HG03354 (cell line): Measurements from ENCODE around the gene LAIR1.
"Not testable (repeated sequence)": the region's sequence is repeated elsewhere in the genome, so short reads cannot be mapped to it uniquely, and the experiment has no call there.

Experiments used
- ATAC-seq: cut with Tn5 transposase; IDR thresholded peaks from one replicate; pipeline ENCODE4 v1.9.1; 2021; ENCODE audit warnings: mild to moderate bottlenecking; ENCODE audit not compliant: unreplicated experiment, poor library complexity, severe bottlenecking

LAIR1 gene

GRCh38 chr19:54364775-54365257, at the start of gene LAIR1:
Gene LAIR1 (minus strand): TSS chr19:54364931. CDS start chr19:54364804, 127 bp downstream.
- no peak for ATAC-seq

- ATAC-seq = no peak
These were observed 49.4 kb upstream of the LAIR1 start for GRCh38 chr19:54414156-54414555.

- no peak for ATAC-seq
These were observed 48.1 kb upstream of the LAIR1 start for GRCh38 chr19:54412877-54413276.

- ATAC-seq = no peak
These were observed 46.3 kb upstream of the LAIR1 start for GRCh38 chr19:54411033-54411432.

- no peak for ATAC-seq
These were observed 43.8 kb upstream of the LAIR1 start for GRCh38 chr19:54408456-54409026.

- ATAC-seq = no peak
These were observed 43.0 kb upstream of the LAIR1 start for GRCh38 chr19:54407780-54408179.

GRCh38 chr19:54405628-54406027, 40.9 kb upstream of the LAIR1 start:
- no peak for ATAC-seq

- no peak for ATAC-seq
These were observed 38.3 kb upstream of the LAIR1 start for GRCh38 chr19:54403054-54403453.

GRCh38 chr19:54400913-54401312, 36.2 kb upstream of the LAIR1 start:
- no peak for ATAC-seq

- ATAC-seq = no peak
These were observed 34.5 kb upstream of the LAIR1 start for GRCh38 chr19:54399189-54399588.

- ATAC-seq = no peak
These were observed 31.0 kb upstream of the LAIR1 start for GRCh38 chr19:54395685-54396084.

- ATAC-seq = no peak
These were observed 28.6 kb upstream of the LAIR1 start for GRCh38 chr19:54393381-54393780.

GRCh38 chr19:54392105-54392504, 27.4 kb upstream of the LAIR1 start:
- ATAC-seq = no peak

- ATAC-seq = no peak
These were observed 26.9 kb upstream of the LAIR1 start for GRCh38 chr19:54391589-54392061.

GRCh38 chr19:54390942-54391577, 26.3 kb upstream of the LAIR1 start:
- ATAC-seq = no peak

GRCh38 chr19:54389553-54389952, 24.8 kb upstream of the LAIR1 start:
- no peak for ATAC-seq

GRCh38 chr19:54388802-54389139, 24.0 kb upstream of the LAIR1 start:
- no peak for ATAC-seq

GRCh38 chr19:54387991-54388801, 23.5 kb upstream of the LAIR1 start:
- no peak for ATAC-seq

GRCh38 chr19:54383330-54383729, 18.6 kb upstream of the LAIR1 start:
- no peak for ATAC-seq

- ATAC-seq = not testable (repeated sequence)
These were observed 17.3 kb upstream of the LAIR1 start for GRCh38 chr19:54382041-54382440.

- ATAC-seq = no peak
These were observed 16.2 kb upstream of the LAIR1 start for GRCh38 chr19:54380897-54381296.
